Stimulated activated CD4-positive, alpha-beta T cell treated with anti-CD3 and anti-CD28 coated beads, Interleukin-2, amount 100 ng/mL, for 4 hours (primary cell): ENCODE results near the gene ACTL8.

Experiments
- DNase-seq: peaks from one replicate; pipeline ENCODE4 v3.0.0-alpha.2; 2020; ENCODE audit warnings: low read depth

The ACTL8 gene

GRCh38 chr1:17845583-17845982, 90.5 kb downstream of the ACTL8 start:
- no peak for DNase-seq

GRCh38 chr1:17846341-17846740, 91.2 kb downstream of the ACTL8 start:
- DNase-seq = no peak

GRCh38 chr1:17847111-17847510, 92.0 kb downstream of the ACTL8 start:
- no peak for DNase-seq

- DNase-seq = no peak
Observed at GRCh38 chr1:17849216-17849615, 94.1 kb downstream of the ACTL8 start.

- DNase-seq = no peak
Observed at GRCh38 chr1:17851056-17851455, 95.9 kb downstream of the ACTL8 start.

- DNase-seq = no peak
Observed at GRCh38 chr1:17852383-17852782, 97.2 kb downstream of the ACTL8 start.

- DNase-seq = no peak
Observed at GRCh38 chr1:17853241-17853935, 98.3 kb downstream of the ACTL8 start.

- DNase-seq = no peak
Observed at GRCh38 chr1:17856496-17857108, 101.5 kb downstream of the ACTL8 start.

GRCh38 chr1:17857109-17857499, 102.0 kb downstream of the ACTL8 start:
- no peak for DNase-seq

- no peak for DNase-seq
Observed at GRCh38 chr1:17857996-17858395, 102.9 kb downstream of the ACTL8 start.

GRCh38 chr1:17860812-17861211, 105.7 kb downstream of the ACTL8 start:
- DNase-seq = no peak

- DNase-seq = no peak
Observed at GRCh38 chr1:17861685-17862084, 106.6 kb downstream of the ACTL8 start.

GRCh38 chr1:17862121-17862520, 107.0 kb downstream of the ACTL8 start:
- DNase-seq = no peak

- no peak for DNase-seq
Observed at GRCh38 chr1:17865912-17866739, 111.0 kb downstream of the ACTL8 start.

- no peak for DNase-seq
Observed at GRCh38 chr1:17866740-17867029, 111.6 kb downstream of the ACTL8 start.

GRCh38 chr1:17867470-17867869, 112.3 kb downstream of the ACTL8 start:
- DNase-seq = no peak

- no peak for DNase-seq
Observed at GRCh38 chr1:17869815-17870214, 114.7 kb downstream of the ACTL8 start.

- no peak for DNase-seq
Observed at GRCh38 chr1:17870679-17871078, 115.5 kb downstream of the ACTL8 start.

GRCh38 chr1:17873007-17873675, 118.0 kb downstream of the ACTL8 start:
- no peak for DNase-seq

GRCh38 chr1:17874231-17874630, 119.1 kb downstream of the ACTL8 start:
- DNase-seq = no peak

- DNase-seq = no peak
Observed at GRCh38 chr1:17874710-17875109, 119.6 kb downstream of the ACTL8 start.

GRCh38 chr1:17875171-17875881, 120.2 kb downstream of the ACTL8 start:
- DNase-seq = no peak
